AG04450 (cell line): ENCODE data around the gene CHDH. TPM values are rescaled to one million over a fixed set of nuclear protein-coding genes. Genes with fewer than 3 reads are reported as not detected.

Source experiments
- CTCF ChIA-PET: fragments of 300-600, 350-600 bp; formaldehyde crosslinking; extraction: SDS; loops from one replicate; lab custom pipeline; 2022; ENCODE audit warnings: antibody characterized with exemption, inconsistent platforms; lab: Charles Lee
- POLR2A ChIA-PET: fragments of 350-600 bp; formaldehyde crosslinking; extraction: SDS; loops from one replicate; lab custom pipeline; 2021; ENCODE audit warnings: antibody characterized with exemption, inconsistent platforms; lab: Yijun Ruan, JAX
- DNase-seq: peaks from one replicate; pipeline ENCODE4 v3.0.0-alpha.2; 2011; ENCODE audit warnings: low read depth, low spot score
- H3K27ac ChIP-seq: one replicate; pipeline ENCODE4 v1.5.1; 2012; ENCODE audit warnings: low read depth, low read length, control low read depth
- H3K27me3 ChIP-seq: one replicate; pipeline ENCODE4 v1.6.0; 2012; ENCODE audit warnings: low read length; ENCODE audit not compliant: control insufficient read depth, insufficient read depth
- H3K4me3 ChIP-seq: 2 replicates; pipeline ENCODE4 v1.5.1; 2011; ENCODE audit warnings: mild to moderate bottlenecking, low read depth, low read length, control low read depth
- H3K9me3 ChIP-seq: 2 replicates; pipeline ENCODE4 v1.5.1; 2012; ENCODE audit warnings: low read length; ENCODE audit not compliant: control insufficient read depth, insufficient read depth
- polyA plus RNA-seq: library from polyadenylated mRNA; depleted of rRNA; stranded (reverse); fragments of >200 nt; gene quantifications from 2 replicates; pipeline ENCODE4 v1.2.3, GENCODE V29; 2011; rRNA removed
- small RNA-seq: library from RNA; depleted of rRNA; stranded (forward); fragments of <200 nt; gene quantifications from one replicate; pipeline ENCODE3, GENCODE V24; 2012; ENCODE audit warnings: low read depth; ENCODE audit not compliant: insufficient read length
- TF ChIP-seq, protein P1 (sequence below): IDR thresholded peaks from 2 replicates; pipeline ENCODE4 v1.5.1; 2011; ENCODE audit warnings: low read depth, low read length, control low read depth, inconsistent platforms

CHDH gene
- polyA plus RNA-seq, 1 experiment, result 0.01 TPM

DNA sequence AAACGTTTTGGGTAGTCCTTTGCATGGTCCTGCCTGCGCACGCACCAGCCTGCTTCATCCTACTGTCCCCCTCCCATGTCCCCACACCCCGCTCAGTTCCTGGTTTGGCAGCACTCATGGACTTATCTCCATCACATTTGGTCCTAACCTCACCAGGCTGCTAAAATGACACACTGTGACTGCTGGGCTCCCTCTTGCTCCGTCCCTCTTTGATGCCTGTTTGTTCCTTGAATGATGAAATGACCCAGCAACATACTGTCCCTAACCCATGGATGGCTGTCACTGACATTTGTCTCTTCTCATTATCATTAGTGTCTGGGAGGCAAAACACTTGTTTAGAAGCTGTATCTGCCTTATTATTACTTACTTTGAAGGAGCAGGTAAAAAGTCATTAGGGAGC, 80.5 kb downstream of the CHDH start:
- Histone ChIP-seq H3K9me3 (no peaks in the 10 kb centered on the region), H3K27me3 (peaks cover 23% of the 10 kb centered on the region), H3K4me3 (no peak overlapping the region), H3K27ac (no peak overlapping the region)
- ChIA-PET CTCF (interaction anchor here (0.9 kb wide), 1 partner anchor 173 kb away, joined by 3 read pairs; no protein-coding TSS in a partner anchor), POLR2A (no interaction called here)
- DNase-seq, result no peak
- TF ChIP-seq, protein P1, sequence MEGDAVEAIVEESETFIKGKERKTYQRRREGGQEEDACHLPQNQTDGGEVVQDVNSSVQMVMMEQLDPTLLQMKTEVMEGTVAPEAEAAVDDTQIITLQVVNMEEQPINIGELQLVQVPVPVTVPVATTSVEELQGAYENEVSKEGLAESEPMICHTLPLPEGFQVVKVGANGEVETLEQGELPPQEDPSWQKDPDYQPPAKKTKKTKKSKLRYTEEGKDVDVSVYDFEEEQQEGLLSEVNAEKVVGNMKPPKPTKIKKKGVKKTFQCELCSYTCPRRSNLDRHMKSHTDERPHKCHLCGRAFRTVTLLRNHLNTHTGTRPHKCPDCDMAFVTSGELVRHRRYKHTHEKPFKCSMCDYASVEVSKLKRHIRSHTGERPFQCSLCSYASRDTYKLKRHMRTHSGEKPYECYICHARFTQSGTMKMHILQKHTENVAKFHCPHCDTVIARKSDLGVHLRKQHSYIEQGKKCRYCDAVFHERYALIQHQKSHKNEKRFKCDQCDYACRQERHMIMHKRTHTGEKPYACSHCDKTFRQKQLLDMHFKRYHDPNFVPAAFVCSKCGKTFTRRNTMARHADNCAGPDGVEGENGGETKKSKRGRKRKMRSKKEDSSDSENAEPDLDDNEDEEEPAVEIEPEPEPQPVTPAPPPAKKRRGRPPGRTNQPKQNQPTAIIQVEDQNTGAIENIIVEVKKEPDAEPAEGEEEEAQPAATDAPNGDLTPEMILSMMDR, result no peak

DNA sequence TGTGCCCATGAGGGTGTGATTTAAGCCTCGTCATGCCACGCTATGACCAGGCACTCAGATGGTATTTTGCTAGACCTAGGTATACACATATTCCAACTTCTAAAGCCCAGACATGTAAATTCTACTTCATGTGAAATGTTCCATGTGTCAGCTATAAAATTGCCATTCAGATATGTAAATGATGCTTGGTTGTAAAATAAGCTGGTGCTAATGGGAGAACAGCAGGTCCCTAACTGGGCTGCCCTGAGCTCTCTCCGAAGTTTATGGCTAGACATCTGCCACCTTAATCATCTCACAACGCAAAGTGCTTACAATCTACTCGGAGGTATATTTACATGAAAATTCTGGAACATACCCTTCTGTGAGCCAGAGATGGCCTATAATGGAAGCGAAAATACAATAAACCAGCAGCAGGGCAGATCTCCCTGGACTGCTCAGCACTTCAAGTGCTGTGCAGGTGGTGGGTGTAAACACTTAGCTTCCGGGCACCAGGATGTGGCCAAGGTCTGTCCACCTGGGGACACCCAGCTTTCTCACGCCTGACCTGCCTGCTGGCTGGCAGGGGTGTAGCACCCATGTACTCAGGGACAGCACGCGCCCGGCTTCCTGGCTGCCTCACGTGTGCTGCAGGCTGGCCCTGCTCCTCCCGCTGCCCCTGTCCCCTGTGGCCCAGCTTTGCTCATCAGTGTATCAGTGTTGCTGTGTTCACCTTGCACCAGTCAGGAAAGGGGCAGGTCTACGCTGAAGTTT, 82.0 kb downstream of the CHDH start:
- CTCF ChIA-PET, result no interaction called here
- POLR2A ChIA-PET, result no interaction called here
- DNase-seq, result no peak
- no peaks in the 10 kb centered on the region for H3K9me3 ChIP-seq
- no peak overlapping the region for H3K4me3 ChIP-seq
- TF ChIP-seq, protein P1, result no peak
- H3K27me3 ChIP-seq, result peaks cover 15% of the 10 kb centered on the region
- H3K27ac ChIP-seq, result no peak overlapping the region

DNA sequence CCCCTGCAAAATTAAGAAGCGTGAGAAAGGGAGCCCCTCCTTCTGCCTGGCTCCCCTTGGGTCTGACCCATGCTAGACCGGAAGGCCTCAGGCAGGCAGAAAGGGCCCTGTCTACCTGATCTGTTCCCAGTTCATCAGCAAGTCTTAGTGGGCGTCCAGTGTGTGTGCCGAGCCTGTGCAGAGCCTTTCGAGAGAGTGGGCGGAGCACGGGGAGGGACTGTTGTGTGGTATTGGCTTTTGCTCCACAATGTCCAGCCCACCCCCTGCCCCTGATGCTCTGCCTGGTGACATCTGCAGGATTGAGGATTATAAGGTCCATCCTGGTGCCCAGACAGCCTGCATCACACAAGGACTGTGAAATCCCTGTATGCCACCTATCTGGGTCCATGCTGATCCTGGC, 82.9 kb downstream of the CHDH start:
- TF ChIP-seq, protein P1, result no peak
- Histone ChIP-seq H3K27ac (no peak overlapping the region), H3K9me3 (no peaks in the 10 kb centered on the region), H3K4me3 (no peak overlapping the region), H3K27me3 (peaks cover 13% of the 10 kb centered on the region)
- ChIA-PET POLR2A (no interaction called here), CTCF (no interaction called here)
- no peak for DNase-seq

Small RNAs within 50 kb of the gene (small RNA-seq; reads per million reads assigned to genes)
- gene AC012467.1, result not detected

Other genes with a start within 250 kb of the CHDH start
- gene IL17RB, start 149 bp upstream of the CHDH start, polyA plus RNA-seq, result not detected in 2 replicates
- gene ACTR8, start 35.7 kb upstream of the CHDH start, polyA plus RNA-seq, result 34.9 and 37.5 TPM in 2 replicates
- 42.1 and 58.5 TPM in 2 replicates for gene SELENOK, start 45.4 kb upstream of the CHDH start, polyA plus RNA-seq